ENCODE results near the gene PLCL2. TPM values are rescaled to one million over a fixed set of nuclear protein-coding genes. Genes with fewer than 3 reads are reported as not detected.

PLCL2 gene
- total RNA-seq, 1 experiment from 2014 or later, result 0.07 TPM

GRCh38 chr3:17138246-17139039, 253.7 kb downstream of the PLCL2 start:
- no peak for TF ChIP-seq CTCF (IDR thresholded peaks at IDR 0.05; ENCODE audit: insufficient read depth in 1 of 2, low read depth in 1 of 2, low read length in 1 of 2, severe bottlenecking in 1 of 2, unreplicated experiment in 1 of 2)
- H3K27ac Mint-ChIP-seq (ENCODE audit: unreplicated experiment), result no peak overlapping the region

More at GRCh38 chr3:17138246-17139039, 253.7 kb downstream of the PLCL2 start:
- peaks cover 7% of the 10 kb centered on the region for H3K27me3 Mint-ChIP-seq (ENCODE audit: insufficient read depth, unreplicated experiment)
- H3K4me1 Mint-ChIP-seq (ENCODE audit: low read depth, unreplicated experiment), result no peaks in the 10 kb centered on the region
- Histone ChIP-seq H3K9me3 (no peaks in the 10 kb centered on the region), H3K4me3 (ENCODE audit: low read depth, low read length) (no peak overlapping the region), H3K4me1 (no peaks in the 10 kb centered on the region), H3K36me3 (ENCODE audit: control insufficient read depth, insufficient read depth, low read length) (no peaks in the 10 kb centered on the region), H3K27me3 (replicated peaks; ENCODE audit: control insufficient read depth, insufficient read depth, low read length) (no peaks in the 10 kb centered on the region; the same call in 1 of the 2 replicates)
- ChIA-PET CTCF (no interaction called here), POLR2A (no interaction called here)
- BruUV-seq (replicated peaks), result no TSS peak
- no peak for DNase-seq
- H3K36me3 Mint-ChIP-seq (ENCODE audit: insufficient read depth, unreplicated experiment), result no peaks in the 10 kb centered on the region
- H3K9me3 Mint-ChIP-seq (ENCODE audit: unreplicated experiment), result no peaks in the 10 kb centered on the region
- intact Hi-C loops (cut with micrococcal nuclease; ENCODE audit: unreplicated experiment), result no loop called here
- no peak overlapping the region for H3K4me3 Mint-ChIP-seq (ENCODE audit: unreplicated experiment)
